ENCODE measurements around the gene MAP1A. TPM values are rescaled to one million over a fixed set of nuclear protein-coding genes. Genes with fewer than 3 reads are reported as not detected.

The MAP1A gene
- total RNA-seq (2014; rRNA removed; shearing (Covaris generic); ENCODE audit: low replicate concordance) = 0.74 and 2.3 TPM in 2 replicates

GRCh38 chr15:43517354-43518196, at the start of gene MAP1A:
TSS of gene MAP1A (plus strand) at chr15:43517608. CDS start at chr15:43521474, 3,866 bp downstream.
- no peaks in the 10 kb centered on the region for H3K27me3 ChIP-seq
- no peak for DNase-seq
- H3K36me3 ChIP-seq = no peaks in the 10 kb centered on the region
- H3K9me3 ChIP-seq = no peaks in the 10 kb centered on the region
- H3K4me3 ChIP-seq = peak within 1 kb of the TSS; percentile 28

- no peak for DNase-seq
- H3K36me3 ChIP-seq = peaks cover 63% of the 10 kb centered on the region
These were observed 47.5 kb upstream of the MAP1A start for GRCh38 chr15:43469867-43470266.

GRCh38 chr15:43471975-43472374, 45.4 kb upstream of the MAP1A start:
- no peaks in the 10 kb centered on the region for H3K9me3 ChIP-seq
- H3K36me3 ChIP-seq = peaks cover 72% of the 10 kb centered on the region
- no peaks in the 10 kb centered on the region for H3K27me3 ChIP-seq
- no peak for DNase-seq
- no peak overlapping the region for H3K4me3 ChIP-seq

More at GRCh38 chr15:43469867-43470266, 47.5 kb upstream of the MAP1A start:
- Histone ChIP-seq H3K4me3 (no peak overlapping the region), H3K27me3 (no peaks in the 10 kb centered on the region), H3K9me3 (no peaks in the 10 kb centered on the region)

- no peak for DNase-seq
- H3K36me3 ChIP-seq = peaks cover 79% of the 10 kb centered on the region
- no peaks in the 10 kb centered on the region for H3K27me3 ChIP-seq
- H3K4me3 ChIP-seq = no peak overlapping the region
- no peaks in the 10 kb centered on the region for H3K9me3 ChIP-seq
These were observed 43.5 kb upstream of the MAP1A start for GRCh38 chr15:43473885-43474284.

GRCh38 chr15:43483297-43484128, 33.9 kb upstream of the MAP1A start:
- H3K9me3 ChIP-seq = no peaks in the 10 kb centered on the region

GRCh38 chr15:43484455-43484854, 33.0 kb upstream of the MAP1A start:
- no peaks in the 10 kb centered on the region for H3K27me3 ChIP-seq
- no peak for DNase-seq

More at GRCh38 chr15:43483297-43484128, 33.9 kb upstream of the MAP1A start:
- no peaks in the 10 kb centered on the region for H3K27me3 ChIP-seq
- no peak overlapping the region for H3K4me3 ChIP-seq
- DNase-seq = no peak
- H3K36me3 ChIP-seq = peaks cover 63% of the 10 kb centered on the region

GRCh38 chr15:43487271-43487895, 30.0 kb upstream of the MAP1A start:
- H3K36me3 ChIP-seq = peaks cover 56% of the 10 kb centered on the region
- peak; percentile 60 for DNase-seq
- H3K9me3 ChIP-seq = no peaks in the 10 kb centered on the region
- H3K27me3 ChIP-seq = no peaks in the 10 kb centered on the region
- H3K4me3 ChIP-seq = no peak overlapping the region

More at GRCh38 chr15:43484455-43484854, 33.0 kb upstream of the MAP1A start:
- Histone ChIP-seq H3K9me3 (no peaks in the 10 kb centered on the region), H3K4me3 (no peak overlapping the region), H3K36me3 (peaks cover 54% of the 10 kb centered on the region)

GRCh38 chr15:43488790-43489189, 28.6 kb upstream of the MAP1A start:
- no peak overlapping the region for H3K4me3 ChIP-seq
- H3K27me3 ChIP-seq = no peaks in the 10 kb centered on the region
- H3K9me3 ChIP-seq = no peaks in the 10 kb centered on the region
- DNase-seq = no peak
- H3K36me3 ChIP-seq = peaks cover 47% of the 10 kb centered on the region

GRCh38 chr15:43489191-43489590, 28.2 kb upstream of the MAP1A start:
- H3K36me3 ChIP-seq = peaks cover 43% of the 10 kb centered on the region
- DNase-seq = no peak

GRCh38 chr15:43492266-43492665, 25.1 kb upstream of the MAP1A start:
- no peaks in the 10 kb centered on the region for H3K27me3 ChIP-seq
- no peak for DNase-seq
- H3K36me3 ChIP-seq = peaks cover 26% of the 10 kb centered on the region
- no peaks in the 10 kb centered on the region for H3K9me3 ChIP-seq
- H3K4me3 ChIP-seq = peak overlapping the region; percentile 72

More at GRCh38 chr15:43489191-43489590, 28.2 kb upstream of the MAP1A start:
- no peak overlapping the region for H3K4me3 ChIP-seq
- no peaks in the 10 kb centered on the region for H3K27me3 ChIP-seq
- no peaks in the 10 kb centered on the region for H3K9me3 ChIP-seq

GRCh38 chr15:43492673-43493601, 24.5 kb upstream of the MAP1A start, which contains the start of gene TP53BP1:
TSS of gene TP53BP1 (minus strand) at chr15:43493156. CDS start at chr15:43493043, 113 bp downstream.
- Histone ChIP-seq H3K36me3 (peaks cover 23% of the 10 kb centered on the region), H3K4me3 (peak within 1 kb of the TSS; percentile 72), H3K9me3 (no peaks in the 10 kb centered on the region), H3K27me3 (no peaks in the 10 kb centered on the region)
- DNase-seq = peak; percentile 96

- Histone ChIP-seq H3K27me3 (no peaks in the 10 kb centered on the region), H3K36me3 (peaks cover 18% of the 10 kb centered on the region), H3K9me3 (no peaks in the 10 kb centered on the region), H3K4me3 (peak overlapping the region; percentile 72)
- DNase-seq = no peak
These were observed 23.5 kb upstream of the MAP1A start for GRCh38 chr15:43493703-43494472.

- Histone ChIP-seq H3K4me3 (no peak overlapping the region), H3K36me3 (no peaks in the 10 kb centered on the region), H3K9me3 (no peaks in the 10 kb centered on the region), H3K27me3 (no peaks in the 10 kb centered on the region)
- DNase-seq = no peak
These were observed 18.4 kb upstream of the MAP1A start for GRCh38 chr15:43498990-43499389.

GRCh38 chr15:43499635-43500034, 17.8 kb upstream of the MAP1A start:
- Histone ChIP-seq H3K4me3 (no peak overlapping the region), H3K36me3 (no peaks in the 10 kb centered on the region), H3K9me3 (no peaks in the 10 kb centered on the region), H3K27me3 (no peaks in the 10 kb centered on the region)
- no peak for DNase-seq

- Histone ChIP-seq H3K36me3 (no peaks in the 10 kb centered on the region), H3K9me3 (no peaks in the 10 kb centered on the region), H3K27me3 (no peaks in the 10 kb centered on the region), H3K4me3 (no peak overlapping the region)
- no peak for DNase-seq
These were observed 11.7 kb upstream of the MAP1A start for GRCh38 chr15:43505738-43506137.
